ENCODE results near the gene PAQR7. TPM values are rescaled to one million over a fixed set of nuclear protein-coding genes. Genes with fewer than 3 reads are reported as not detected.

The PAQR7 gene
- total RNA-seq, 2 experiments from 2014 or later: 4.1 to 4.2 TPM

- Mint-ChIP-seq H3K27me3 (no peaks in the 10 kb centered on the region), H3K9me3 (no peaks in the 10 kb centered on the region), H3K4me3 (no peak overlapping the region), H3K36me3 (peaks cover 60% of the 10 kb centered on the region), H3K4me1 (ENCODE audit: low read depth) (peaks cover 23% of the 10 kb centered on the region), H3K27ac (no peak overlapping the region)
- DNase-seq: no peak
- POLR2A ChIA-PET: interaction anchor here (0.9 kb wide), 1 partner anchor 91 kb away, joined by 3 read pairs; no protein-coding TSS in a partner anchor
- CTCF ChIA-PET: no interaction called here
- intact Hi-C loops (cut with micrococcal nuclease): no loop called here
These were observed 24.3 kb upstream of the PAQR7 start for GRCh38 chr1:25899792-25900191.

GRCh38 chr1:25898223-25899015, 22.9 kb upstream of the PAQR7 start:
- no peaks in the 10 kb centered on the region for H3K27me3 Mint-ChIP-seq
- no peak for DNase-seq
- POLR2A ChIA-PET: no interaction called here
- H3K4me1 Mint-ChIP-seq (ENCODE audit: low read depth): peaks cover 15% of the 10 kb centered on the region
- CTCF ChIA-PET: interaction anchor here (5.7 kb wide), 1 partner anchor 101 kb away, joined by 260 read pairs; the partner anchor contains the start of gene PAFAH2
- intact Hi-C loops (cut with micrococcal nuclease): no loop called here
- no peak overlapping the region for H3K4me3 Mint-ChIP-seq
- peaks cover 49% of the 10 kb centered on the region for H3K36me3 Mint-ChIP-seq
- H3K9me3 Mint-ChIP-seq: no peaks in the 10 kb centered on the region
- H3K27ac Mint-ChIP-seq: no peak overlapping the region

- no peak overlapping the region for H3K4me3 Mint-ChIP-seq
- peaks cover 10% of the 10 kb centered on the region for H3K4me1 Mint-ChIP-seq (ENCODE audit: low read depth)
- no peaks in the 10 kb centered on the region for H3K27me3 Mint-ChIP-seq
- H3K36me3 Mint-ChIP-seq: peaks cover 44% of the 10 kb centered on the region
- POLR2A ChIA-PET: no interaction called here
- no peak for DNase-seq
- H3K9me3 Mint-ChIP-seq: no peaks in the 10 kb centered on the region
- no peak overlapping the region for H3K27ac Mint-ChIP-seq
- CTCF ChIA-PET: interaction anchor here (0.6 to 5.7 kb wide), 3 partner anchors 93 to 467 kb away, joined by 3 to 260 read pairs (median 28); partner anchors contain the start of gene PAFAH2
- intact Hi-C loops (cut with micrococcal nuclease): no loop called here
These were observed 22.2 kb upstream of the PAQR7 start for GRCh38 chr1:25897754-25898153.

GRCh38 chr1:25896266-25896665, 20.8 kb upstream of the PAQR7 start:
- H3K9me3 Mint-ChIP-seq: no peaks in the 10 kb centered on the region
- ChIA-PET CTCF (interaction anchor here (1.0 to 5.7 kb wide), 22 partner anchors 10 to 248 kb away, joined by 3 to 260 read pairs (median 7); partner anchors contain the start of genes PAFAH2, PAQR7 and STMN1), POLR2A (interaction anchor here (1.3 to 2.7 kb wide), 3 partner anchors 8 to 101 kb away, joined by 5 to 20 read pairs (median 7); partner anchors contain the start of gene PAFAH2)
- H3K4me3 Mint-ChIP-seq: no peak overlapping the region
- peaks cover 33% of the 10 kb centered on the region for H3K36me3 Mint-ChIP-seq
- H3K27me3 Mint-ChIP-seq: no peaks in the 10 kb centered on the region
- peaks cover 12% of the 10 kb centered on the region for H3K4me1 Mint-ChIP-seq (ENCODE audit: low read depth)
- DNase-seq: no peak
- H3K27ac Mint-ChIP-seq: no peak overlapping the region
- intact Hi-C loops (cut with micrococcal nuclease): no loop called here

GRCh38 chr1:25895365-25895990, 20.0 kb upstream of the PAQR7 start:
- DNase-seq: peak; percentile 93
- Mint-ChIP-seq H3K4me1 (ENCODE audit: low read depth) (peaks cover 12% of the 10 kb centered on the region), H3K27ac (no peak overlapping the region), H3K9me3 (no peaks in the 10 kb centered on the region), H3K27me3 (no peaks in the 10 kb centered on the region), H3K36me3 (peaks cover 25% of the 10 kb centered on the region), H3K4me3 (no peak overlapping the region)
- intact Hi-C loops (cut with micrococcal nuclease): loop anchor here (1.0 to 2.0 kb wide), 3 partner anchors 10 to 103 kb away; partner anchors contain the start of gene PAFAH2
- POLR2A ChIA-PET: interaction anchor here (1.3 to 2.7 kb wide), 3 partner anchors 9 to 102 kb away, joined by 5 to 20 read pairs (median 7); partner anchors contain the start of gene PAFAH2
- CTCF ChIA-PET: interaction anchor here (0.6 to 5.7 kb wide), 44 partner anchors 9 to 427 kb away, joined by 3 to 260 read pairs (median 5); partner anchors contain the start of genes CEP85, EXTL1, PAFAH2 and PAQR7

- ChIA-PET CTCF (interaction anchor here (0.8 to 5.7 kb wide), 4 partner anchors 12 to 106 kb away, joined by 6 to 260 read pairs (median 6); partner anchors contain the start of gene PAFAH2), POLR2A (no interaction called here)
- intact Hi-C loops (cut with micrococcal nuclease): no loop called here
These were observed 17.6 kb upstream of the PAQR7 start for GRCh38 chr1:25893116-25893515.

GRCh38 chr1:25891606-25892005, 16.1 kb upstream of the PAQR7 start:
- intact Hi-C loops (cut with micrococcal nuclease): no loop called here

More at GRCh38 chr1:25893116-25893515, 17.6 kb upstream of the PAQR7 start:
- Mint-ChIP-seq H3K9me3 (no peaks in the 10 kb centered on the region), H3K4me3 (no peak overlapping the region), H3K27ac (no peak overlapping the region), H3K36me3 (peaks cover 7% of the 10 kb centered on the region), H3K27me3 (no peaks in the 10 kb centered on the region), H3K4me1 (ENCODE audit: low read depth) (peaks cover 12% of the 10 kb centered on the region)
- DNase-seq: no peak

GRCh38 chr1:25890239-25891034, 14.9 kb upstream of the PAQR7 start:
- Mint-ChIP-seq H3K27me3 (no peaks in the 10 kb centered on the region), H3K27ac (no peak overlapping the region), H3K4me1 (ENCODE audit: low read depth) (peaks cover 8% of the 10 kb centered on the region), H3K4me3 (no peak overlapping the region), H3K36me3 (peaks cover 3% of the 10 kb centered on the region), H3K9me3 (no peaks in the 10 kb centered on the region)
- ChIA-PET CTCF (no interaction called here), POLR2A (no interaction called here)
- intact Hi-C loops (cut with micrococcal nuclease): no loop called here
- DNase-seq: no peak

More at GRCh38 chr1:25891606-25892005, 16.1 kb upstream of the PAQR7 start:
- Mint-ChIP-seq H3K9me3 (no peaks in the 10 kb centered on the region), H3K27me3 (no peaks in the 10 kb centered on the region), H3K4me1 (ENCODE audit: low read depth) (peaks cover 12% of the 10 kb centered on the region), H3K27ac (no peak overlapping the region), H3K4me3 (no peak overlapping the region), H3K36me3 (peaks cover 4% of the 10 kb centered on the region)
- ChIA-PET POLR2A (interaction anchor here (0.6 kb wide), 1 partner anchor 644 kb away, joined by 4 read pairs; the partner anchor contains the start of gene RSRP1), CTCF (interaction anchor here (1.9 kb wide), 1 partner anchor 106 kb away, joined by 6 read pairs; the partner anchor contains the start of gene PAFAH2)
- DNase-seq: no peak

- intact Hi-C loops (cut with micrococcal nuclease): no loop called here
- ChIA-PET POLR2A (no interaction called here), CTCF (no interaction called here)
- no peak for DNase-seq
- Mint-ChIP-seq H3K4me3 (no peak overlapping the region), H3K36me3 (no peaks in the 10 kb centered on the region), H3K4me1 (ENCODE audit: low read depth) (peaks cover 5% of the 10 kb centered on the region), H3K9me3 (no peaks in the 10 kb centered on the region), H3K27ac (no peak overlapping the region), H3K27me3 (no peaks in the 10 kb centered on the region)
These were observed 14.0 kb upstream of the PAQR7 start for GRCh38 chr1:25889470-25889869.

GRCh38 chr1:25888426-25888987, 13.0 kb upstream of the PAQR7 start:
- intact Hi-C loops (cut with micrococcal nuclease): no loop called here
- ChIA-PET CTCF (no interaction called here), POLR2A (no interaction called here)
- H3K4me3 Mint-ChIP-seq: no peak overlapping the region
- DNase-seq: no peak
- no peaks in the 10 kb centered on the region for H3K9me3 Mint-ChIP-seq
- H3K27me3 Mint-ChIP-seq: no peaks in the 10 kb centered on the region
- no peaks in the 10 kb centered on the region for H3K36me3 Mint-ChIP-seq
- no peak overlapping the region for H3K27ac Mint-ChIP-seq
- H3K4me1 Mint-ChIP-seq (ENCODE audit: low read depth): peaks cover 5% of the 10 kb centered on the region

GRCh38 chr1:25885602-25886001, 10.1 kb upstream of the PAQR7 start:
- no peak for DNase-seq
- Mint-ChIP-seq H3K27ac (no peak overlapping the region), H3K36me3 (no peaks in the 10 kb centered on the region), H3K4me3 (no peak overlapping the region), H3K27me3 (no peaks in the 10 kb centered on the region), H3K9me3 (no peaks in the 10 kb centered on the region), H3K4me1 (ENCODE audit: low read depth) (no peaks in the 10 kb centered on the region)
- ChIA-PET POLR2A (no interaction called here), CTCF (no interaction called here)
- intact Hi-C loops (cut with micrococcal nuclease): no loop called here

Data from activated CD4-positive, alpha-beta memory T cell treated with anti-CD3 and anti-CD28 coated beads for 36 hours (primary cell).